ENCODE measurements around the gene IL10RB.

DNA sequence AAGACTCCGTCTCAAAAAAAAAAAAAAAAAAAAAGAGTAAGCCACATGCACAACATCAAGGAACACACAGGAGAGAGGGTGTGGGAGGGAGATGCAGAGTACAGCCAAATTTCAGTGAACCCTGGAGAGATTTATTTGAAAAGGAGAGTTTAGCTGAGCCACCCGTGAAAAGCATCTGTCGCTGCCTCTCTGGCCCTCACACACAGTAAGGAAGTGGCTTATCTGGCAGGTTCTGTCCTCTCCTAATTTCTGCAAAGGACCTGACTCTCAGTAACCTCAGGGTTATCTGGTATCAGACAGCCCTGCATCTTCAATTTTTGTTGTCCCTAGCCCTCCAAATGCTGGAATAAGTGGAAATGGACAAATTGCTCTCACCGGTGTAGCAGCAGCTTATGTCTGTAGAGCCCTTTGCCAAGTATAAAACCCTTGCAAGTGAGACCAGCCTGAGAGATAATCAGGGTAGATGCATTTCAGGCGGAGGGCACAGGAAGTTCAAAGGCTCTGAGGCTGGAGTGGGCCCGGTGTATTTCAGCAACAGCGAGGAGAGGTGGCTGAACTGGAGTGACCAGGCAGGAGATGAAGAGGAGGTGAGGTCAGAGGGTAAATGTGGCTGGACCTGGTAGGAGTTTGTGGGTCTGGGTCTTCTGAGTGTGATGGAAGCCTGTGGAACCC, 16.7 kb upstream of the IL10RB start:
- TF ChIP-seq CTCF (IDR thresholded peaks at IDR 0.05) (no peak), POLR2A (IDR thresholded peaks at IDR 0.05) (no peak)
